Esophagus squamous epithelium (tissue), 4 donors: ENCODE results near the gene GAN.

Experiments used
- POLR2A ChIP-seq, 4 donors: fragments of 450-650 bp; IDR thresholded peaks; one replicate each; pipeline ENCODE4 v1.6.1; 2017; ENCODE audit warnings: antibody characterized with exemption in 4 of 4, mild to moderate bottlenecking in 4 of 4, moderate library complexity in 3 of 4
- TF ChIP-seq, protein P1 (sequence below), 6 experiments: fragments of 450-650 bp in 4 of 6; fragments of 200-600 bp in 2 of 6; sonication (generic) in 2 of 6; IDR thresholded peaks; one replicate each; pipeline ENCODE4 v1.5.1; 2016 to 2019; ENCODE audit warnings: antibody characterized with exemption in 6 of 6, mild to moderate bottlenecking in 4 of 6, moderate library complexity in 4 of 6

DNA sequence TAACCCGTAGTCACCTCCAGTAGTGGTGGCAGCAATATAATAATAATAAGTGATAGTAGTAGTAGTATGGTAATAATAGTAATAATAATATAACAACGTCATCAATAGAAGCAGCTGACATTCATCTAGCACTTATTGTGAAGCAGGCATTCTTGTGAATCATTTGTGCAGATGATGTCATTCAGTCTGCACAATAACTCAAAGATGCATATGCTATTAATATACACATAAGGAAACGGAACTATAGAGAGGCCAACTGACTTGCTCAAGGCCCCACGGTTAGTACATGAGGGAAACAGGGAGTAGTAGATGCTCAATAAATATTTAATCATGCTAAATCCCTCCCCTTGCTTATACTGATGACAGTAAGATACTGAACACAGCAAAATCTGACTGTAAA, 35.4 kb upstream of the GAN start:
- TF ChIP-seq, protein P1, sequence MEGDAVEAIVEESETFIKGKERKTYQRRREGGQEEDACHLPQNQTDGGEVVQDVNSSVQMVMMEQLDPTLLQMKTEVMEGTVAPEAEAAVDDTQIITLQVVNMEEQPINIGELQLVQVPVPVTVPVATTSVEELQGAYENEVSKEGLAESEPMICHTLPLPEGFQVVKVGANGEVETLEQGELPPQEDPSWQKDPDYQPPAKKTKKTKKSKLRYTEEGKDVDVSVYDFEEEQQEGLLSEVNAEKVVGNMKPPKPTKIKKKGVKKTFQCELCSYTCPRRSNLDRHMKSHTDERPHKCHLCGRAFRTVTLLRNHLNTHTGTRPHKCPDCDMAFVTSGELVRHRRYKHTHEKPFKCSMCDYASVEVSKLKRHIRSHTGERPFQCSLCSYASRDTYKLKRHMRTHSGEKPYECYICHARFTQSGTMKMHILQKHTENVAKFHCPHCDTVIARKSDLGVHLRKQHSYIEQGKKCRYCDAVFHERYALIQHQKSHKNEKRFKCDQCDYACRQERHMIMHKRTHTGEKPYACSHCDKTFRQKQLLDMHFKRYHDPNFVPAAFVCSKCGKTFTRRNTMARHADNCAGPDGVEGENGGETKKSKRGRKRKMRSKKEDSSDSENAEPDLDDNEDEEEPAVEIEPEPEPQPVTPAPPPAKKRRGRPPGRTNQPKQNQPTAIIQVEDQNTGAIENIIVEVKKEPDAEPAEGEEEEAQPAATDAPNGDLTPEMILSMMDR (IDR thresholded peaks at IDR 0.05) = no peak
- no peak for TF ChIP-seq POLR2A (IDR thresholded peaks at IDR 0.05)
